ENCODE data around the gene SPRR4.

SPRR4 gene

GRCh38 chr1:152970495-152970894, at the start of gene SPRR4:
SPRR4 (plus strand) TSS chr1:152970648; CDS start chr1:152971891, 1,243 bp downstream.
- DNase-seq (ENCODE audit: low read depth), result no peak

- no peak for DNase-seq (ENCODE audit: low read depth)
These were observed 46.3 kb upstream of the SPRR4 start for GRCh38 chr1:152924191-152924590.

DNA sequence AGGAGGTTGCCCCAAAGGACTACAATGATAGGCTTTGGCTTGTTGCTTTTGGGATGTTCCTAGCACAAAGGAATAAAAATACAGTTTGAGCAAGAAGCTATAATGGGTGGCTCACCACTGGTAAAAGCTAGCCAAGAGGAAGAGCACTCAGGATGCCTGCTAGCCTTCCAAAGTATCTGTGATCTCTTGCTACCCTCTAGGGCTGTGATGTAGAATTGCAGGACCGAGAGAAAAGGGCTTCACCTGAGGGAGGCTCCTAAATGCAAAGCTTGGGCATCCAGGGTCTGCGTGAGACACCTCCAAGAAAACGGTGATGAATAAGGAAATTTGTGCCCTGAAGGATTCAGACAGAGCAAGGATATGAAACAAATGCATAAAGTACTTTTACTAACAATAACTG, 44.4 kb upstream of the SPRR4 start:
- DNase-seq (ENCODE audit: low read depth), result no peak

GRCh38 chr1:152928671-152929070, 41.8 kb upstream of the SPRR4 start:
- DNase-seq (ENCODE audit: low read depth), result no peak

GRCh38 chr1:152932170-152932811, 38.2 kb upstream of the SPRR4 start:
- no peak for DNase-seq (ENCODE audit: low read depth)

DNA sequence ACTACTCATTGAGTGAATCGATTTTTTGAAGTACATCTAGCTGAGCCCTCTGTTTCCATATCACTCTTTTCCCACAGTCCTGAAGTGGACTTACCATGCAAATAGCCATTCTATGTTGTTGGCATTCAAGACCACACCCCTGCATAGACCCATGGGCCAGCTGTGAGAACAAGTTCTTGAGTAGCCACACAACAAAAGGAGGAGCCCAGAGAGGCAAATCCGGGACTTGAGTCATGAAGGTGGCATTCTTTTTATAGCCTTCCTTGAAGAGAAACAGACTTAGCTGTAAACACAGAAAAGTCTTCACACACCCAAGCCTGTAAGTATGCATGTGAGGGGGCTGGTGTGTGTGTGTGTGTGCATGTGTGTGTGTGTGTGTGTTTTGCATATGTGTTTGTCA, 37.3 kb upstream of the SPRR4 start:
- no peak for DNase-seq (ENCODE audit: low read depth)

GRCh38 chr1:152940614-152941013, 29.8 kb upstream of the SPRR4 start:
- DNase-seq (ENCODE audit: low read depth), result no peak

DNA sequence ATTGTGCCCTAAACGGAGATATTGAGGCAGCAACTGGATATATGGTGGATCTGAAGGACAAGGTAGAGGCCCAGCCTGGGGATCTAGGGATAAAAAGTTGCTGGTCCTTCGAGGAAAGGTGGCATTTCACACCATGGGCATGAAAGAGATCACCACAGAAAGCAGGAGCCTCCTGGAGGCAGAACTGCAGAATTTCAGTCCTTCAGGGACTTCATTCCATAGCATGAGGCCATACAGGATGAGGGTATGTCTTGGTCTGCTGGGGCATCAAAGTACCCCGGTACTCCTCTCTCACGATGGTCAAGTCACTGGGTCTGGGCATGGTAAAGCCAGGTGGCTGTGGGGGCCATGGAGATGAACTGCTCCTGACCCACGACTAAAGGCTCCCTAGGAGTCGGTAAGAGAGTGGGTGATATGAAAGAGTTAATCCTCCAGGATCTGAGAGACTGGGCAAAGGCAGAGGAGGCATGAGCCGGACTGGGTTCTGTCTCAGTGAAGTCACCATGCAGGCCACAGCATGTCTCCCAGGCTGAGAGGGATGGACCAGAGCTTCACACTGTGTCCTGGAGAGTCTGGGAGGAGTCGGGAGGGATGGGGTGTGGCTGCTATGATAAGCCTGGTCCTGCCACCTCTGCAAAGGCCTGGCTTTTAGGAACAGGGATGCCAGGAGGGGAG, 29.3 kb upstream of the SPRR4 start:
- no peak for DNase-seq (ENCODE audit: low read depth)

DNA sequence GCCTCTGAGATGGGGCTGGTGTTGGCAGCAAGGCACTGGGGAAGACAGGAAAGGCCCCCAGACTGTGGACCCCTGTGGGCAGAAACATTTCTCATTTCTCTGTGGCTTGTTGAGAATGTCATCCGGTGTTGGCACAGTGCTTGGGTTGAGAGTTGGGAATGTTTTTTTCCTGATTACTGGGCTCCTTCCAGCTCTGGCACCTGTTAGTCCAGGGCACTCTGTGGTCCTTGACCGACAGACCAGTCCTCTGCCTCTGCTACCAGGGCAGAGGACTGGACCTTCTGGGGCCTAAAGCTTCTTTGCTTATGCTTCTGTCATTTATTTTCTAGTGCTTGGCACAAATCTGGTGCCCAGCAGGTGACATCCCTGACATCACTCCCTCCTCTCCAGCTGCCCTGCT, 28.3 kb upstream of the SPRR4 start:
- DNase-seq (ENCODE audit: low read depth), result no peak

- DNase-seq (ENCODE audit: low read depth), result no peak
These were observed 24.2 kb upstream of the SPRR4 start for GRCh38 chr1:152946248-152946647.

DNA sequence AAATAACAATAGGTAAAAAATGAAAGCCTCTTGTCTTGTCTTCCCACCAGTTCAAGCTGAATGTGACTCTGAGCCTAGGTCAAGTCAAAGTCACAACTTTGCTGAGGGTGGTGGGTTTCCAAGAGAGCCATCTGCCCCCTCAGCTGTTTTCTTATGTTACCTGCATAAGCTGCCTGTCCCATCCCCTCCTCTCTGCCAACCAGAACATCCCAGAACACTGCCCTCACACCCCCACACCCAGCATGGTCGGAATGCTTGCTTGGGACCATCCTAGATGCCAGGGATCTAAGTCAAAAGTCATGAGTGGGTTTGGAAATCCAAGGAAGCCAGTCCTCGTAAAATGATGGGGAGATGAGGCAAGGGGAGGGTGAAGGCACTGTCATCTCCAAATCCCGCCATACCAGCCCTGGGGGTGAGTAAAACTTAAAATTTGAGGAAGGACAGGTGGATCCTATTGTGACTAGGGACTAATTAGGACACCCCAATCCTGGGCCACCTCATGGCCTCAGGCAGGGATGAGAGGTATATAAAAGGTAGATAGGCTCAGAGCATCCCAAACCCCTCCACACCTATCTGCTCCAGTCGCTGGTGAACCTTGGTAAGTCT, 23.7 kb upstream of the SPRR4 start, which contains the start of gene SPRR5:
TSS of gene SPRR5 (plus strand) at position 556 of the 606 bp plus-strand sequence. CDS start 1,349 bp downstream, outside the sequence.
- DNase-seq (ENCODE audit: low read depth), result no peak

- DNase-seq (ENCODE audit: low read depth), result no peak
These were observed 18.7 kb upstream of the SPRR4 start for GRCh38 chr1:152951711-152952110.

- no peak for DNase-seq (ENCODE audit: low read depth)
These were observed 16.7 kb upstream of the SPRR4 start for GRCh38 chr1:152953761-152954160.

GRCh38 chr1:152954436-152954835, 16.0 kb upstream of the SPRR4 start:
- DNase-seq (ENCODE audit: low read depth), result no peak

DNA sequence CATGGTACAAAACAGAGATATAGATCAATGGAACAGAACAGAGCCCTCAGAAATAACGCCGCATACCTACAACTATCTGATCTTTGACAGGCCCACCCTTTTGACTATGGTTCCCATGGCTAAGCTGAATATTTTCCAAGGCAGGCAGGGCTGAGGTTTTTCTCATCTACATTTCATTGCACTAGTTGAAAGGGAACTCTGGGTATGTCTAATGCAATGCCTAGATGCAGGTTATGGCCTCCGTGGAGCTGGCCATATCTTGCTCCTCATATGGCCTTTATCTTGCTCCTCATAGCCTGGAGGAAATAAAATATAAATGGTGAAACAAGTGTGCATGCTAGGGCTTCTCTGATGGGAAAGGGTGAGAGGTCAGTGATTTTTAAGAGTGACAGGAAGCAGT, 12.9 kb upstream of the SPRR4 start:
- DNase-seq (ENCODE audit: low read depth), result no peak

DNA sequence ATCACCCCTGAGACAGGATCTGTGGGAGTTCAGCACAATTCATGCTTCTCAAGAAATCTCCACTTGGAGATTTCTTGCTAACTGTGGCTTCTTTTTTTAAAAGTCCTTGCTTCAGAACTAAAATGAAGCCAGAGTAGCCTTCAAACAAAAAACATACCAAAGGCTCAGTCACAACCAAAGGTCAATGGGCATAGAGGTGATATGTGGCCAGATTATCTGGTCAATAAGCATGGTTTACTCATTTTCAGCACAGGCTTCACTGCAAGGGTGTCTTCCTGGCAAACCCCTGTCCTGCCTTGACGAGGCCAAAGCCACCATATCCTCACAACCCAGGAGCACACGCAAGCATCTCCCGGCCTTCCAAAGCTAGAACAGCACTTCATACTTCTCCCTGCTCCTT, 11.2 kb upstream of the SPRR4 start:
- DNase-seq (ENCODE audit: low read depth), result no peak

DNA sequence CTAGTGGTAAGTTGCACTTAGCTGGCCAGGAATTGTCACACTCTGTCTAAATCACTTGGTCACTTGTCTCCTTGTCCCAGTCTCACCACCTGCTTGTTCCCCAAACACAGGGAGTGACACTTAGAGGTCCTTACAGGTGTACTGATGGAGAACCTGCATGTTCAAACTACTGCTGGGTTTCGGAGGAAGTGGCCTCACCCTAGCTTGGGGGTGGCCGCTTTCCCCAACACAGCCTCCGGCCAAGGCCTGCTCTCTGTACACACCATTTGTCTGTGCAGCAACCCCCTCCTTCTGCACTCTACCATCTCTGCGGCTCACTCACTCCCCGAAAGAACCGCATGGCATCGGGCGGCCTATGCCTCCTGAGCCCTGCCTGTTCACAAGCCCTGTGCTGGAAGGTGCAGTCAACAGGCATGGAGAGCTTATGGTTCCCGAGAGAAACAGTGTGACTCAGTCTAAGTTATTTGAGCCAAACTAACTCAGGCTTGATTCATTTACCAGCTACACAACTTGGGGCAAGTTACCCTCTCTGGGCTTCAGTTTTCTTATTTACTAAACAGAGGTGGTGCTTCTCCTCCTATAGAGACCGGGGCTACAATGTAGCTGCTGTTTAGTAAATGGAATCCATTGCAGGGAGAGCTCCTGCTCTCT, 10.5 kb upstream of the SPRR4 start:
- DNase-seq (ENCODE audit: low read depth), result no peak

DNA sequence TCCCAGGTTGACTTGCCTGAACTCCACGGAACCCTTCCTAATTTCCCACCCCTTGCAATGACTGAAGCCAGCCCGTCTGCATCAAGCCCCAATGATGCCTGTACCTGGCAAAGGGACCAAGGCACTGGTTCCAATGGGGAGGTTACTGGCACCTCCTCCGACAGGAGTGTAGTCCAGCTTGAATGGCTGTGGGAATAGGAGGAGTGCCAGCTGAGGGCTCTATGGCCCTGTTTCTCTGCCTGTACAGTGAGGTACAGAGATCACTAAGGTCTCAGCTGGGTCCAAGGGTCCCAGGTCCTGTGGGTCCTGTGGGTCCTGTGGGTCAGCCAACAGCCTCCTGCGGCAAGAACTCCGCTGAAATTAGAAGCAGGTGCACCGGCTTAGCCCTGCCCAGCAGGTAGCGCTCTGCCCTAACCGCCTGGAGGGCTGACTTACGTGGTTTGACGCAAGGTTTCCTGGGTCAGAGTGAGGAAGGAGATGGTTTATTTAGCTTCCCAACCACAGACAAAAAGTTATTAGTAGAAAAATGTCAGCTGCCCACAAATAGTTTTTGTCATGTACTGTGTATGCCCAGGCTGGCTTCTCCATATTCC, 9.9 kb upstream of the SPRR4 start:
- no peak for DNase-seq (ENCODE audit: low read depth)

DNA sequence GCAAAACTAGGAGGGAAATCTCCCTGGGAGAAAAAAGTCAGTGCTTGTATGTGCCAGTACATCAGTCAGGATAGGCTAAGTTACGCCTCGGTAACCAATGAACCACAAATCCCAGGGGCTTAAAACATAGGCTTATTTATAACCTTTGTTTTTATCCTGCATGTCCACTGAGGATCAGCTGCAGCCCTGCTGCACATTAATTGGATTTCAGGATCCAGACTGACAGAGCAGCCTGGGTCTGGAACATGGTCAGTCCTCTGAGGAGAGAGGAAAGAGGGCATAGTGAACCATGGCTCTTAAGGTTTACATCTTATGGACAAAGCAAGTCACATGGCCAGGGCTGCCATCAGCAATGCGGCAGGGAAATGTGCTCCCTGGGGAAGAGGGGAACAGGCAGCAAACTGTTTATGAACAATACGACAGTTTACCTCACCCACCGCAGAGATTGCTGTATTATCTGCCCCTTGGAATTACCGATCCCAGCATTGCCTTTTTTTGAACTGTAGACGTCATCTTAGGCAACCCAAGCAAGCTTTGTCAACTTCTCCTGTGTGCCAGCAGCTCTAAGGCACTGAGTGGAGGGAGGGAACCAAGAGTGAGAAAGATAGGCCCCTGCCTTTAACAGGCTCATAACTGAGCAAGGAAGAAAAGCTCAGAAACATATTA, 9.1 kb upstream of the SPRR4 start:
- DNase-seq (ENCODE audit: low read depth), result no peak

GRCh38 chr1:152962876-152963415, 7.5 kb upstream of the SPRR4 start:
- DNase-seq (ENCODE audit: low read depth), result no peak

DNA sequence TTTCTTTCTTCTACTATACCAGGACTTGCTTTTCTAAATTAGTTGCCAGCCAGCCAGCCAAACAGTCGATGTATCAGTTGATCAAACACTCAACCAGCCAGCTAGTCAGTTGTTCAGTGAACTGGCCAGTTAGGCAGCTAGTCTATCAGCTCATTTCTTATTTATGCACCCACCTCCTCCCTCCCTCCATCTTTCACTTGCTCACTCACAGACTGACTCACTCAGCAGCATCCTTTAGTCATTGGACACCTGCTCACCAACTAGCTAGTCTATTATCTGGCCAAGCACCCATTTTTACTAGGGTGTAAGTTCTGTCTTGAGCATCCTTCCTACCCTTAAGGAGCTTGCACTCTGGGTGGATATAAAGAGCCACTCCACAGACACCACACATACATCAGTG, 5.9 kb upstream of the SPRR4 start:
- DNase-seq (ENCODE audit: low read depth), result no peak

DNA sequence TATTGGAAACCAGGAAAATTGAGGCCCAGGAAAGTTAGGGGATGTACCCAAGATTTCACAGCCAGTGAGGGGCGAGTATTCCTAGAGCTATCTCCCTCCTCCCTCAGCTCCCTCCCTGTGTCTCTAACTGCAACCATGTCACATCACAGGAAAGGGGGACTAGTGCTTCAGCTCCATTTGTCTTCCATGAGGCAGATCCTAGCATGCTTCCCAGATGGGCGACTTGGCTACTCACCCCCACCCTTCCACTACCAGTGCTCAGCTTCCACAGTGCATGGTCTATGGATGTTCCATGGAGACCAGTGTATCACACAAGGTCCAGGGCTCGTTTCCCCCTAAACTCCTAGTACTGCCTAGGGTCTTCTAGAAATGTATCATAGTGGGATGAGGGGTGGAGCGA, 4.6 kb upstream of the SPRR4 start:
- DNase-seq (ENCODE audit: low read depth), result no peak
